GM18519 (cell line): ENCODE results near the gene HOXD8.

Source experiments
- ATAC-seq: cut with Tn5 transposase; IDR thresholded peaks from one replicate; pipeline ENCODE4 v1.9.1; 2021; ENCODE audit warnings: mild to moderate bottlenecking, moderate library complexity; ENCODE audit not compliant: unreplicated experiment, low FRiP score

Gene HOXD8

GRCh38 chr2:176127774-176128072 lies 1.8 kb upstream of the HOXD8 start:
- no peak for ATAC-seq

- ATAC-seq: no peak
These were observed 1.1 kb upstream of the HOXD8 start for GRCh38 chr2:176128172-176128981.

GRCh38 chr2:176129813-176130146 lies 275 bp downstream of the HOXD8 start:
- ATAC-seq: no peak

- ATAC-seq: no peak
These were observed 847 bp downstream of the HOXD8 start for GRCh38 chr2:176130147-176130956.

GRCh38 chr2:176130957-176131847 lies 1.7 kb downstream of the HOXD8 start:
- ATAC-seq: no peak

GRCh38 chr2:176131848-176132158 lies 2.3 kb downstream of the HOXD8 start:
- ATAC-seq: no peak

- ATAC-seq: no peak
These were observed 3.0 kb downstream of the HOXD8 start for GRCh38 chr2:176132205-176133171.

GRCh38 chr2:176133389-176133788 lies 3.9 kb downstream of the HOXD8 start:
- ATAC-seq: no peak

- ATAC-seq: no peak
These were observed 4.5 kb downstream of the HOXD8 start for GRCh38 chr2:176134035-176134434.

GRCh38 chr2:176135035-176135440 lies 5.5 kb downstream of the HOXD8 start:
- no peak for ATAC-seq

GRCh38 chr2:176136374-176137251 lies 7.1 kb downstream of the HOXD8 start:
- no peak for ATAC-seq

- ATAC-seq: no peak
These were observed 7.7 kb downstream of the HOXD8 start for GRCh38 chr2:176137252-176137580.

GRCh38 chr2:176137906-176138305 lies 8.4 kb downstream of the HOXD8 start:
- ATAC-seq: no peak

GRCh38 chr2:176138526-176138922 lies 9.0 kb downstream of the HOXD8 start:
- ATAC-seq: no peak

GRCh38 chr2:176138923-176139660 lies 9.6 kb downstream of the HOXD8 start:
- ATAC-seq: no peak

- no peak for ATAC-seq
These were observed 10.4 kb downstream of the HOXD8 start for GRCh38 chr2:176139661-176140512.

GRCh38 chr2:176140513-176141317 lies 11.2 kb downstream of the HOXD8 start:
- ATAC-seq: peak; percentile 87
